Head of caudate nucleus (tissue), 42 donors: ENCODE results near the gene MAP1S.
A peak's percentile ranks its signal among the peaks of the same experiment; 100 is the strongest.
"Not testable (repeated sequence)": the region's sequence is repeated elsewhere in the genome, so short reads cannot be mapped to it uniquely, and the experiment has no call there.

Experiments used
- DNase-seq, 42 donors: peaks; one replicate each; pipeline versions ENCODE4 v3.0.0 to v3.0.0-alpha.2; 2020 to 2021; ENCODE audit warnings: mixed read lengths in 7 of 42
- intact Hi-C: fragments of 100-400 bp; cut with DNase I; formaldehyde crosslinking; loops from one replicate; pipeline ENCODE4 v1.15.0; 2022

The MAP1S gene

DNA sequence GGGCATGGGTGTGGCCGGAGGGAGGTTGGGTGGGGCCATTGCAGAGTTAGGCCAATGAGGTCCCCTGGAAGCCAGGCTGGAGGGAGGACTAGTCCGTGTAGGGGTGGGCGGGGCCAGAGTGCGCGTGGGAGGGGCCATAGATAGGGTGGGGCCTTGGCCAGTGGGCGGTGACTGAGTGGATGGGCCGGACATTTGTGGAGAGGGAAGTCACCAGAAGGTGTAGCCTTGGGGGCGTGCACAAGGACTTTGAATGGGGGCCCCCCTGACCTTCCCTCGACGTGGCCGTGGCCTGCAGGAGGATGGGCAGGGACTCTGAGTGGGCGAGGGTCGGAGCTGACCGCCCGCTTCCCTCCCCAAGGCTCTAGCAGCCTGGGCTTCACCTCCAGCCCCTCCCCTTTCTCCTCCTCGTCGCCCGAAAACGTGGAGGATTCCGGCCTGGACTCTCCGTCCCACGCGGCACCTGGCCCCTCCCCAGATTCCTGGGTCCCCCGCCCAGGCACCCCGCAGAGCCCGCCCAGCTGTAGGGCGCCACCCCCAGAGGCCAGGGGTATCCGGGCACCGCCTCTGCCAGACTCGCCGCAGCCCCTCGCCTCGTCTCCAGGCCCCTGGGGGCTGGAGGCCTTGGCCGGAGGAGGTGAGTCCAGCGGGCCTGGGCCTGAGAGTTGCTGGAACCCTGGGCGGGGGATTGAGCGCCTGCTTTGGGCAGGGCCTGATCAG lies 59.1 kb downstream of the MAP1S start:
- intact Hi-C loops: no loop called here
- peak in 20 of 42 donors; percentile 18 to 74 (median 45) for DNase-seq

GRCh38 chr19:17778968-17779929 lies 60.0 kb downstream of the MAP1S start:
- intact Hi-C loops: no loop called here
- DNase-seq: peak in 38 of 42 donors; percentile 16 to 84 (median 58)

- intact Hi-C loops: loop anchor here (5.0 kb wide), 1 partner anchor 78 kb away; no protein-coding TSS in a partner anchor
- DNase-seq: no peak
Observed at GRCh38 chr19:17780781-17781180, 61.5 kb downstream of the MAP1S start.

- DNase-seq: not testable (repeated sequence)
- intact Hi-C loops: loop anchor here (5.0 kb wide), 1 partner anchor 81 kb away; no protein-coding TSS in a partner anchor
Observed at GRCh38 chr19:17783721-17784120, 64.4 kb downstream of the MAP1S start.
